Effector CD4-positive, alpha-beta T cell (primary cell): ENCODE results near the gene BCL2.
"Not testable (repeated sequence)": the region's sequence is repeated elsewhere in the genome, so short reads cannot be mapped to it uniquely, and the experiment has no call there.

ENCODE experiments used
- DNase-seq: peaks from one replicate; pipeline ENCODE4 v3.0.0-alpha.2; 2020
- total RNA-seq: gene quantifications from one replicate; lab custom pipeline; 2026; lab: John Stamatoyannopoulos, UW

The BCL2 gene
- total RNA-seq, result 361 reads per million, percentile 96 among the genes with 10 or more reads in this experiment

DNA sequence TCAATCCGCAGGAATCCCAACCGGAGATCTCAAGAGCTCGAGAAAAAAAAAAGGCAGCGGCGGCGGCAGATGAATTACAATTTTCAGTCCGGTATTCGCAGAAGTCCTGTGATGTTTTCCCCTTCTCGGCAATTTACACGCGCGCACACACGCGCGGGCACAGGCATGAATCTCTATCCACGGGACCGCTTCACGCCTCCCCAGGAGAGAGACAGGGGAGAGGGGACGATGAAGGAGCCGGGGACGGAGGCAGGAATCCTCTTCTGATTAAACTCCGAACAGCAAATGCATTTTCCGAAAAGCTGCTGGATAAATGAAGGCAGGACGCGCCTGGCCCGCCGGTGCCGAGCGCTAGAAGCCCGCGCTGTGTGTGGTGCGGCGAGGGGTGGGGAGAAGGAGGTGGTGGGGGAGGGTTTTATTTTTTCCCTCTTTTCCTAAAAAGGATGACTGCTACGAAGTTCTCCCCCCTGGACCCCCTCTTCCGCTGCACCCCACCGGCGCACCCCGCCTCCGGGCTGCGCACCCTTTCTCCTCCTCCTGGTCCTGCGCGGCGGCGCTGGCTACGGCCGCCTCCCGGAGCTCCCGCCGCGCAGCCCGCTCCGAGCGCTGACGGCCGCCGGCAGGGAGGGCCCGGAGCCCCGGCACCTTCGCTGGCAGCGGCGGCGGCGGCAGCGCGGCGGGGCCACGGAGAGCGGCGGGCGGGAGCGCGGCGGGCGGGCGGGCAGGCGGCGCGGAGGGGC is at the start of gene BCL2:
TSS of gene BCL2 (minus strand) at position 387 of the 740 bp plus-strand sequence.
- DNase-seq, result no peak

DNA sequence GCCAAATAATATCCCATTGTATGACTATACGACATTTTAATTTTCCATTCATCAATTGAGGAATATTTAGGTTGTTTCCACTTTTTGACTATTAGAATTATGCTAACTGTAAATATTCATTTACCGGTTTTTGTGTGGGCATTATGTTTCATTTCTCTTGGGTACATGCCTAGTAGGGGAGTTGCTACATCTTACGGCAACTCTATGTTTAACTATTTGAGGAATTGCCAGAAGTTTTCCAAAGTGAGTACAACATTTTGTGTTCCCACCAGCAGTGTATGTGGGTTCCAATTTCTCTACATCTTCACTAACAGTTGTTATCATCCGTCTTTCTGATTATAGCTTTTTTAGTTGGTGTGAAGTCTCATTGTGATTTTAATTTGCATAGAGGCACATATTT is 49.0 kb upstream of the BCL2 start:
- DNase-seq, result no peak

DNA sequence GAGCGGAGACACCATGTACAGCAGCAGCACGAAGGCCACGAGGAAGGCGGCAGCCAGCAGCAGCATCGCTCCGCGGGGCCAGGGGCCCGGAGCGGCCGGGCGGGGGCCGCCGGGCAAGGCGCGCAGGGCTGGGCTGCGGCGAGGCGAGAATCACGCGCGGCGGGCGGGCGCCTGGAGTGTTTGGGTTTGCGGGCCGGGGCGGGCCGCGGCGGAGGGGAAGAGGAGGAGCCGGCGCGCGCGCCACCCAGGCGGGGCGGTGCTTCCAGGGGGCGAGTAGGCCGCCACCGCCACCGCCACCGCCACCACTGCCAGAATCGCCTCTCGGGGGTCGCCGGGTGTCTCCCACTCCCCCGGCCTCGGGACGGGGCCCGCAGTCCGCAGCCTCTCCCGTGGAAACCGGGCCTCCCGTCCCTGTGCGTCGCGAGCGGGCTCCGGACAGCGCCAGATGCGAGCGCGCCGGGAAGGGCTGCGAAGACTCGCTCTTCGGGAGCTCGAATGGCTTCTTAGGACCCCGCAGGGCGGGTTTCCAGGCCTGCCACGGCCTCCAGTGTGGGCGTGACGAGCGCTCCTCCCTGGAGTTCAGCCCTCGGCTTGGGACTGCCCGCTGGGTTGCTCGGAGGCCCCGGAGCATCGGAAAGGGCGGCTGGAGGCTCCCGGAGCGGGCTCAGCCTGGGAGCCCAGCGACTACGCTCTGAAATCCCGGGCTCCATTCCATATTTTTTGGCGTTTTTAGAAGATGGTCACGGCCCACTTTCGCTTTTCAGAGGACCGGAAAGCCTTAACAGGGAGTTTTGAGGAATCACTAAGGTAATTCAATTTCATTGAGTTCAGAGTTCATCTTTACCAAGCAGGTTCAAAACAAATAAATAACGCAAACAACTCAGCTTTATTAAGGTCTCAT is 47.7 kb upstream of the BCL2 start, which contains the start of gene KDSR:
TSS of gene KDSR (minus strand) at position 154 of the 901 bp plus-strand sequence. CDS start at position 66, 88 bp downstream.
- peak; percentile 73 for DNase-seq

DNA sequence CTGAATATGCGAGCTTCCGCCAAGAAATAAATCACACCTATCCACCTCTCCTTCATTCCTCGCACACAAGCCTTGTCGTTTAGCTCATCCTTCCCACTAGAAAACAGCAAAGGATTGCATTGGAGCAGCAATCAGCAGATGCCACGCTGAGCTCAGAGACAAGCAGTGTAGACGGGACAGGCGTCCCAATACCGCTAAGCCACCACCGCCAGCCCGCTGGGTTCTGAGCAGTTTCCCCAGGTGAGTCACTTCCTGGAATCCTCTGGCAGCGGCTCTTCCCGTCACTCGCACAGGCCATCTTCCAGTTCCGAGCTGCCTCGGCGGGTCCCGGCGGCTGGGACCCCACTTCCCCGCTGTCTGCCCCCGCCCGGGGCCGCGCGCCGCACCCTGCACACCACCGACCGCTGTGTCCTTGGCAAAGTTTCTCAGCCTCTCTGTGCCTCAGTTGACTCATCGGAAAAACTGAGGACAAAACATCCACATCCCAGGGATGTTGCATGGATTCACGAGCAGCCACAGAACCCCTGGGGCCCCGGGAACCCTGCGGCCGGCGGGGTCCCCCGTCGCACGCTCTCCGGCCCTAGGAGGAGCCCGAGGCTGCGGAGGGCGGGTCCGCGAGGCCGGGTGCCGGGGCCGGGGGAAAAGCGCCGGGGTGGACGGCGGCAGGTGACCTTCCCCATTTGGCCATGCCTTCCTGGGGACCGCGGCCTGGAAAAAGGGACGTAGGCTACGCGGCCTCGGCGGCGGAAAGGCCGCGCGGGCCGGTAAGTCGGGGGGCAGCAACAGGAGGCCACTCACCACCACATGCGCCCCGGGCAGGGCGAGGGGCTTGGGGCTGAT is 46.9 kb upstream of the BCL2 start:
- DNase-seq, result peak; percentile 68

- DNase-seq, result no peak
Observed at GRCh38 chr18:63365876-63366212, 46.3 kb upstream of the BCL2 start.

GRCh38 chr18:63363951-63364350 is 44.4 kb upstream of the BCL2 start:
- DNase-seq, result peak; percentile 21

DNA sequence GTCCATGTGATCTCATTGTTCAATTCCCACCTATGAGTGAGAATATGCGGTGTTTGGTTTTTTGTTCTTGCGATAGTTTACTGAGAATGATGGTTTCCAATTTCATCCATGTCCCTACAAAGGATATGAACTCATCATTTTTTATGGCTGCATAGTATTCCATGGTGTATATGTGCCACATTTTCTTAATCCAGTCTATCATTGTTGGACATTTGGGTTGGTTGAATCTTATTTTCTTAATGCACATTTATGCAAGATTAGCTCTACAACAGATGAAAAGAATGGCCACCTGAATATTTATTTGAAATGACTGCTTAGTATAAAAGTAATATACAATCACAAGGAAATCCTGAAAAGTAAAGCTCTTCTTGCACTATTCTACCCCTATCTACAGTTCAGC is 43.9 kb upstream of the BCL2 start:
- not testable (repeated sequence) for DNase-seq

- no peak for DNase-seq
Observed at GRCh38 chr18:63356272-63356896, 36.8 kb upstream of the BCL2 start.

DNA sequence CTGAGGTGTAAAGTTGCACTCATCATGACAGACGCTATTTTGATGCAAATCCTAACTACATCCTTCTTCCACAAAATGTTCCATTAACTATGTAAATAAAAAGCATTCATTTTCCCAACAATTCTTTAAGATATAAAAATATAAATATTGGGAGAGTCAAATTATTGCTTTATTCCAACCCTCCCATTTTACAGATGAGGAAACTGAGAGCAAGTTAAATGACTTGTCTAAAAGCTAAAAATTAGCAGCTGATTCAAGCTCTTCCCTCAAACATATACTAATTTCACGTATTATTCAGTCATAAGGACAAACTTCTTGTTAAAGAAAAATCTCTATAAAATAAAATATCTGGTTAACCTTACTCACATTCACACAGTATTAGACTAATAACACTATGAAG is 30.7 kb upstream of the BCL2 start:
- DNase-seq, result no peak

- DNase-seq, result no peak
Observed at GRCh38 chr18:63348508-63349136, 29.1 kb upstream of the BCL2 start.

DNA sequence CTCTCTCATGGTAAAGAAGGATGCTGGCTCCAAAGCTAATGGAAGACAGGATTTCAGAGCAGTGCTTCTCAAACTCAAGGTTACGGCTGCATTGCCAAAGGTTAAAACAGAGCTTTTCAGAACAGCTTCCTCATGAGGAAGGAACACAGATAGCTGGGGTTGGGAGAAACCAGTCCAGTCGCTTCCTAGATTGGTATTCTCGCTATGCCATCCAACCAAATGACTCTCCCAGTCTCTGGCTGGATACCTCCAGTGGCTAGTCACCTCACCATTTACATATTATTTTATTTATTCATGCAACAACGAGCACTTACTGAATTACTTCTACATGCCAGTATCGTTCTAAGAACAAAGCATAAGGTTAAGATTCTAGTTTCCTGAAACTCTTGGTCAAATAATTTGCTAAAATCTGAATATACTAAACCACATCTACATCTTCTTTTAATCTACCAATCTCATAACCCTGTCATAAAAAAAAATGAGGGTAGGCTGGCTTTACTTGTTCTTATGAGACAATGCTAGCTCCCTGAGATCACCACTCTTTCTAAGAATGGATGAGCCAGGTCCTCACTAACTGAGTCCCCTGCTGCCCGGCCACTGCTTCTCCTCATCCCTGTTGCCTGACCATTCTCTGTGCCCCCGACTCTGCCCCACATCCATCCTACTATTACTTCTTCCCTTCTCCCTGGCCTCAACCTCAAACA is 27.1 kb upstream of the BCL2 start:
- no peak for DNase-seq

DNA sequence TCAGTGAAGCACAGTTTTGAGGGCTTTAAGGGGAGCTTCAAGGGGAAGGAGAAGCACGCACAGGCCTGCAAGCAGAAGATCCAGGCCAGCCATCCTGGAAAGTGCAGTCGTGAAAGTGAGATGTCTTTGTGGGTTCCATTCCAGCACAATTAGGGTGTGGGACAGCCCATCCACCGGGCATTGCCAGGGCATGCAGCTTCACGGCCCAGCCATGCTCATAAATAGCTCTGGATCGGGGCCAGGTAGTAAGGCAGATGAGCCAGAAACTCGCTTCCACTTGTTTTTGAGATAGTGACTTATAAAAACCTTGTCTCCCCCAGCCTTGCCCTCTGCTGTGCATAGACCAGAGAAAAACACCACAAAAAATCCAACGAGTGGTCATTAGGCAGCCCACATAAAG is 26.5 kb upstream of the BCL2 start:
- no peak for DNase-seq

DNA sequence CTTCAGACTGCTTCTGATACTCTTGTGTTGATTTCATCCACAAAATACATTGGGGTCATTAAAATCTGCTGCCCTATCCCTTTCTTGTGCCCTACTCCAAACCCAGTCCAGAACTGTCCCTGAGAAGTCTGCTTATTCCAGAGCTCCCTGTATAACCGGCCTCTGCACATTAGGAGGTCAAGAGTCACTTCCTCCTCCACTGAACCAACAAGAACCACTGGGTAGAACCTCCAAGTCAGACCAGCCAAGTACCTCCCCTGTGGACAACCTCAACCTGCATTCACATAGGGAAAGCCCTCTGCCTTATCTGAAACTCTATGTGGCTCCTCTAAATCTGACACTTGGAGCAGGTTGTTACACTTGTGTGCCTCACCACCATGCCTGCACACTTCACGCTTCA is 25.3 kb upstream of the BCL2 start:
- no peak for DNase-seq

DNA sequence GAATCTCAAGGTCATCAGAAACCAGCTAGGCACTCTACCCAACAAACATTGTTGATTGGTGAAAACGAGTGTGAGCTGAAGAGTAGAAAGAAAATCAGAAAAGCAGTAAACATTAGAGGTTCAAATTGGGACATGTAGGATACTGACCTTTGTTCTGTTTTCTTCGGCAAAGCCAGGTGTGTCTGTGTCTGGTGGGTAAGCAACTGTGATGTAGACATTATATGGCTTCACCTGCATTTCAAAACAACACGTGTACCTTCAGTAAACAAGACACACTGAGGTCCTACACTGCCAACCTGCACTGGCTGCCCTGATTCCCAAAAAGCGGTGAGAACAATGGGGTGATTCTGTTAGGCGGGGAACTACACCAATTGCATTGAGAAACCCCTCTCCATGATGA is 24.7 kb upstream of the BCL2 start:
- DNase-seq, result no peak

GRCh38 chr18:63342206-63342605 is 22.6 kb upstream of the BCL2 start:
- DNase-seq, result no peak

DNA sequence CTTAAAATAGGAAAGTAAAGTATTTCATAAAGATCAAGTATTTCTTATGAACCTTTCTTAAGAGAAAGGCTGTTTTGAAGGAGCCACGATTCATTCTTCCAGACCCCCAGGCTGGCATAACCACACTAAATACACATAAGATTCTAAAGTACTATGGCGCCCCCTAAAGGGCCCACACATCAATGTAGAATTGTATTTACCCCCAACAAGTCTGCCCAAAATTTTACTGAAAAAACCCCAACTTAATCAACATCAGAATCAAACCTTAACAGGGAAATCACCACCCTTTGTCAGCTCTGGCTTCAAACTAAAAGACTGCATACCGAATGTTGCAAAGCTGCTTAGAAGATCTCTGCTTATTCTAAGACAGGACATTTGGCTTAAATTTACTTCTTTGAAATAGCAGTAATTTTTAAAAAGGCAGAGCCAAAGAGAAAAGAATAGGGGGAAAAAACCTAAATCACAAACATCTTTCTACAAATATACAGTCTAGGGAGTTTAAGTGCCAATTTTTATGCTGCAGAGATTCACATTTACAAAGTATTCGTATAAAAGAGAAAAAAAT is 20.4 kb upstream of the BCL2 start:
- peak; percentile 43 for DNase-seq

GRCh38 chr18:63336366-63337099 is 17.0 kb upstream of the BCL2 start:
- DNase-seq, result no peak

GRCh38 chr18:63331105-63331504 is 11.5 kb upstream of the BCL2 start:
- no peak for DNase-seq

GRCh38 chr18:63329431-63330145 is 10.0 kb upstream of the BCL2 start:
- no peak for DNase-seq

DNA sequence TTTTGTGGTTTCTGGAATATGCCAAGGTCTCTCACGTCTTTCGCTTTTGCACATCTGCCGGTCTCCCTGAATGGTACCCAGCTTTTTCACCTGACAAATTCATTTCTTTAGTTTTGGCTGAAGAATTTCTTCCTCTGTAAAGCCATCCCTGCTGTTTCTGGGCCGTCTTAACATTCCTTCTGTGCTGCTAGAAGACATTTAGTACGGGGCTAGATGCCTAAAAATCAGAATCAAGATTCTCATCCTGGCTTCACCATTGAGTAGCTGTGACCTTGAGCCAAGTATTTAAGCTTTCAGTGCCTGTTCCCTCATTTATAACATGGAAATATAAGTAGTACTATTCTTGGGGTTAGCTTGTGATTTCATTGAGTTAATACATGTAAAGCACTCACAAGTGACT is 6.4 kb upstream of the BCL2 start:
- no peak for DNase-seq
